ENCODE data around the gene EPHB6. TPM values are rescaled to one million over a fixed set of nuclear protein-coding genes. Genes with fewer than 3 reads are reported as not detected.

Gene EPHB6
- total RNA-seq, 4 donors from 2014 or later = 6.9 to 84.3 (median 22.1) TPM

- Histone ChIP-seq H3K4me3 (no peak overlapping the region), H3K27ac (no peak overlapping the region), H3K27me3 (no peaks in the 10 kb centered on the region), H3K36me3 (no peaks in the 10 kb centered on the region), H3K9me3 (no peaks in the 10 kb centered on the region), H3K4me1 (no peaks in the 10 kb centered on the region)
- DNase-seq (ENCODE audit: low spot score in 2 of 2) = no peak
- TF ChIP-seq CTCF (IDR thresholded peaks at IDR 0.05) (no peak), POLR2A (IDR thresholded peaks at IDR 0.05) (no peak)
- WGBS, 2 donors = 77 to 79% methylated on average over 3 of the region's 3 CpGs
Measured at GRCh38 chr7:142896151-142896550, 41.3 kb downstream of the EPHB6 start.

GRCh38 chr7:142896741-142897379, 42.0 kb downstream of the EPHB6 start:
- Histone ChIP-seq H3K9me3 (no peaks in the 10 kb centered on the region), H3K27me3 (no peaks in the 10 kb centered on the region), H3K27ac (no peak overlapping the region), H3K36me3 (no peaks in the 10 kb centered on the region), H3K4me3 (no peak overlapping the region), H3K4me1 (no peaks in the 10 kb centered on the region)
- no peak for DNase-seq (ENCODE audit: low spot score in 2 of 2)
- WGBS, 2 donors = 81 to 82% methylated on average over 3 of the region's 3 CpGs
- TF ChIP-seq EP300 (IDR thresholded peaks at IDR 0.05) = no peak
- no peak for TF ChIP-seq CTCF (IDR thresholded peaks at IDR 0.05)
- TF ChIP-seq POLR2A (IDR thresholded peaks at IDR 0.05) = no peak

GRCh38 chr7:142897691-142898090, 42.8 kb downstream of the EPHB6 start:
- Histone ChIP-seq H3K4me3 (no peak overlapping the region), H3K36me3 (no peaks in the 10 kb centered on the region), H3K9me3 (no peaks in the 10 kb centered on the region), H3K27me3 (no peaks in the 10 kb centered on the region), H3K4me1 (no peaks in the 10 kb centered on the region), H3K27ac (no peak overlapping the region)
- no peak for TF ChIP-seq EP300 (IDR thresholded peaks at IDR 0.05)
- no peak for TF ChIP-seq POLR2A (IDR thresholded peaks at IDR 0.05)
- TF ChIP-seq CTCF (IDR thresholded peaks at IDR 0.05) = no peak
- WGBS, 2 donors = 86% methylated on average over 7 of the region's 7 CpGs
- no peak for DNase-seq (ENCODE audit: low spot score in 2 of 2)

GRCh38 chr7:142898377-142899170, 43.7 kb downstream of the EPHB6 start:
- WGBS, 2 donors = 76 to 83% methylated on average over 3 of the region's 3 CpGs
- Histone ChIP-seq H3K9me3 (no peaks in the 10 kb centered on the region), H3K27me3 (no peaks in the 10 kb centered on the region), H3K4me3 (no peak overlapping the region), H3K36me3 (no peaks in the 10 kb centered on the region), H3K27ac (no peak overlapping the region), H3K4me1 (no peaks in the 10 kb centered on the region)
- no peak for DNase-seq (ENCODE audit: low spot score in 2 of 2)
- TF ChIP-seq CTCF (IDR thresholded peaks at IDR 0.05) (no peak), POLR2A (IDR thresholded peaks at IDR 0.05) (no peak), EP300 (IDR thresholded peaks at IDR 0.05) (no peak)

- Histone ChIP-seq H3K4me1 (no peaks in the 10 kb centered on the region), H3K9me3 (peaks cover 0 to 4% (median under 1%) of the 10 kb centered on the region in 4 donors), H3K4me3 (no peak overlapping the region), H3K27ac (no peak overlapping the region), H3K36me3 (no peaks in the 10 kb centered on the region), H3K27me3 (no peaks in the 10 kb centered on the region)
- 28 to 31% methylated on average over 3 of the region's 3 CpGs for WGBS, 2 donors
- no peak for TF ChIP-seq POLR2A (IDR thresholded peaks at IDR 0.05)
- TF ChIP-seq CTCF (IDR thresholded peaks at IDR 0.05) = no peak
- TF ChIP-seq EP300 (IDR thresholded peaks at IDR 0.05) = no peak
- no peak for DNase-seq (ENCODE audit: low spot score in 2 of 2)
Measured at GRCh38 chr7:142899661-142900060, 44.8 kb downstream of the EPHB6 start.

All from tibial nerve (tissue), 4 donors.